ENCODE data around the gene SASH3. TPM values are rescaled to one million over a fixed set of nuclear protein-coding genes. Genes with fewer than 3 reads are reported as not detected.

Gene SASH3
- polyA plus RNA-seq, 1 donor (not counting 4 experiments of a cell fraction or from before 2014, with no cell fraction given): 0.09 TPM

GRCh38 chrX:129843459-129844306, 63.9 kb downstream of the SASH3 start, which contains the start of gene ZDHHC9:
Gene ZDHHC9 (minus strand): TSS chrX:129843886. CDS start chrX:129841945, 1,941 bp downstream.
- H3K4me3 ChIP-seq (ENCODE audit: control insufficient read depth in 2 of 3, extremely low read depth in 1 of 3, insufficient read depth in 2 of 3, low read depth in 1 of 3, low read length in 3 of 3): peak within 1 kb of the TSS; percentile 72 to 76 (median 74)
- no peaks in the 10 kb centered on the region for H3K36me3 ChIP-seq (ENCODE audit: control insufficient read depth in 2 of 2, extremely low read depth in 1 of 2, insufficient read depth in 2 of 2, low read length in 2 of 2)
- no peaks in the 10 kb centered on the region for H3K9me3 ChIP-seq (ENCODE audit: control insufficient read depth, low read depth, low read length)
- H3K79me2 ChIP-seq (ENCODE audit: control insufficient read depth, insufficient read depth, low read length): peaks cover 17% of the 10 kb centered on the region
- no peaks in the 10 kb centered on the region for H3K9me1 ChIP-seq (ENCODE audit: control insufficient read depth, extremely low read depth, insufficient read depth, low read length)
- H4K20me1 ChIP-seq (ENCODE audit: control insufficient read depth, extremely low read depth, insufficient read depth, low read length): no peaks in the 10 kb centered on the region
- peak within 1 kb of the TSS; percentile 62 for H3K27ac ChIP-seq (ENCODE audit: control insufficient read depth, insufficient read depth, low read length)
- H3K27me3 ChIP-seq (ENCODE audit: control insufficient read depth, extremely low read depth, insufficient read depth, low read length): no peaks in the 10 kb centered on the region
- FAIRE-seq (no peak), DNase-seq (ENCODE audit: low read depth, low spot score) (peak; percentile 41)
- peak within 1 kb of the TSS; percentile 90 for H2AFZ ChIP-seq (ENCODE audit: control insufficient read depth, low read length)
- H3K4me2 ChIP-seq (ENCODE audit: control insufficient read depth, extremely low read depth, insufficient read depth, low read depth, low read length): peak within 1 kb of the TSS; percentile 75
- TF ChIP-seq CTCF (optimal IDR thresholded peaks at IDR 0.05 in 1 of 3, IDR thresholded peaks at IDR 0.05 in 1 of 3, conservative IDR thresholded peaks at IDR 0.05 in 1 of 3; ENCODE audit: extremely low read depth in 1 of 3, insufficient read depth in 2 of 3, low read length in 3 of 3) (no peak), EZH2 (IDR thresholded peaks at IDR 0.05; ENCODE audit: low read length) (no peak)
- dilution Hi-C loops (cut with MboI; ENCODE audit: extremely low pct_ligation_motif_present, low sequenced_read_pairs): no loop called here
- H3K9ac ChIP-seq (ENCODE audit: control insufficient read depth, extremely low read depth, insufficient read depth, low read length): peak within 1 kb of the TSS; percentile 80
- H3K4me1 ChIP-seq (ENCODE audit: control insufficient read depth, extremely low read depth, insufficient read depth, low read length): no peaks in the 10 kb centered on the region

Small RNAs within 50 kb of the gene (small RNA-seq; reads per million reads assigned to genes)
- gene RF00017 (ENCODE audit: insufficient read length in 3 of 3, low read depth in 3 of 3, low replicate concordance in 1 of 3): 0 reads per million in 3 experiments

Other genes starting within 250 kb of the SASH3 start
- 22.9 to 27.9 TPM (median 25.4 TPM) in 3 replicates for gene OCRL, start 239.7 kb upstream of the SASH3 start, polyA plus RNA-seq
- 0.71 to 4.1 TPM (median 1.8 TPM) in 3 replicates for gene APLN, start 125.0 kb upstream of the SASH3 start, polyA plus RNA-seq
- not detected in 3 replicates for gene XPNPEP2, start 41.0 kb upstream of the SASH3 start, polyA plus RNA-seq
- gene ZDHHC9, start 63.9 kb downstream of the SASH3 start, polyA plus RNA-seq: 21.5 to 43.3 TPM (median 30.0 TPM) in 3 replicates
- 18.3 to 30.6 TPM (median 29.1 TPM) in 3 replicates for gene UTP14A, start 126.2 kb downstream of the SASH3 start, polyA plus RNA-seq
- gene BCORL1, start 202.7 kb downstream of the SASH3 start, polyA plus RNA-seq: 0.41 to 1.2 TPM (median 0.54 TPM) in 3 replicates